Activated B cell treated with CpG ODN at 0.5 μM for 24 hours (primary cell): Measurements from ENCODE around the gene NXPE3. TPM values are rescaled to one million over a fixed set of nuclear protein-coding genes. Genes with fewer than 3 reads are reported as not detected.

ENCODE experiments used
- ATAC-seq: fragments of 200-7000 bp; cut with Tn5 transposase; one replicate; pipeline ENCODE4 v1.10.0; 2021; ENCODE audit warnings: low read depth, mild to moderate bottlenecking, moderate library complexity
- CTCF ChIA-PET: fragments of 350-600 bp; sonication (Branson Sonifier 250); formaldehyde crosslinking; loops from one replicate; lab custom pipeline; 2021; ENCODE audit warnings: antibody characterized with exemption; lab: Charles Lee
- POLR2A ChIA-PET: fragments of 350-600 bp; sonication (Branson Sonifier 250); formaldehyde crosslinking; loops from one replicate; lab custom pipeline; 2021; ENCODE audit warnings: antibody characterized with exemption; lab: Charles Lee
- DNase-seq: peaks from one replicate; pipeline ENCODE4 v3.0.0; 2022
- H3K27ac Mint-ChIP-seq: one replicate; pipeline ENCODE4 v1.8.0; 2020; ENCODE audit warnings: mixed read lengths
- H3K27me3 Mint-ChIP-seq: one replicate; pipeline ENCODE4 v1.8.0; 2021; ENCODE audit warnings: mixed read lengths
- H3K36me3 Mint-ChIP-seq: one replicate; pipeline ENCODE4 v1.8.0; 2021; ENCODE audit warnings: low read depth, mixed read lengths
- H3K4me1 Mint-ChIP-seq: one replicate; pipeline ENCODE4 v1.8.0; 2021; ENCODE audit warnings: mixed read lengths
- H3K4me3 Mint-ChIP-seq: one replicate; pipeline ENCODE4 v1.8.0; 2020; ENCODE audit warnings: mild to moderate bottlenecking, mixed read lengths
- H3K9me3 Mint-ChIP-seq: one replicate; pipeline ENCODE4 v1.8.0; 2020; ENCODE audit warnings: mixed read lengths
- CTCF ChIP-seq: fragments of 200-600 bp; IDR thresholded peaks from one replicate; pipeline ENCODE4 v1.8.0; 2022; ENCODE audit warnings: antibody characterized with exemption, mild to moderate bottlenecking
- intact Hi-C: fragments of 100-400 bp; cut with micrococcal nuclease; formaldehyde crosslinking; loops from one replicate; pipeline ENCODE4 v1.15.1; 2024
- total RNA-seq: library from RNA; stranded (reverse); gene quantifications from 2 replicates; pipeline ENCODE4 v1.2.3, GENCODE V29; 2022

Gene NXPE3
- total RNA-seq, 1 donor from 2014 or later, result 15.8 TPM

- Mint-ChIP-seq H3K4me1 (peaks cover 76% of the 10 kb centered on the region), H3K27ac (peak overlapping the region; percentile 80), H3K4me3 (no peak overlapping the region), H3K9me3 (no peaks in the 10 kb centered on the region), H3K36me3 (peaks cover 2% of the 10 kb centered on the region), H3K27me3 (no peaks in the 10 kb centered on the region)
- TF ChIP-seq CTCF, result peak; percentile 37
- intact Hi-C loops, result loop anchor here (1.0 to 5.0 kb wide), 3 partner anchors 36 to 411 kb away; no protein-coding TSS in a partner anchor
- ATAC-seq (peak; percentile 24), DNase-seq (no peak)
- POLR2A ChIA-PET, result interaction anchor here (0.6 to 1.9 kb wide), 14 partner anchors 13 to 415 kb away, joined by 3 to 37 read pairs (median 4); partner anchors contain the start of gene NFKBIZ
- CTCF ChIA-PET, result interaction anchor here (0.7 to 17.3 kb wide), 31 partner anchors 9 to 723 kb away, joined by 3 to 847 read pairs (median 5); partner anchors contain the start of gene NFKBIZ
These were observed 34.9 kb downstream of the NXPE3 start for GRCh38 chr3:101813817-101814440.

- H3K4me1 Mint-ChIP-seq, result peaks cover 75% of the 10 kb centered on the region
- ATAC-seq, result no peak
- peak overlapping the region; percentile 80 for H3K27ac Mint-ChIP-seq
These were observed 35.8 kb downstream of the NXPE3 start for GRCh38 chr3:101814835-101815234.

GRCh38 chr3:101816215-101817149, 37.5 kb downstream of the NXPE3 start:
- Mint-ChIP-seq H3K36me3 (peaks cover 14% of the 10 kb centered on the region), H3K27ac (peak overlapping the region; percentile 88), H3K9me3 (peaks cover 4% of the 10 kb centered on the region), H3K4me1 (peaks cover 73% of the 10 kb centered on the region), H3K4me3 (no peak overlapping the region), H3K27me3 (no peaks in the 10 kb centered on the region)
- CTCF ChIA-PET, result interaction anchor here (2.5 to 3.9 kb wide), 3 partner anchors 11 to 412 kb away, joined by 11 to 46 read pairs (median 12); no protein-coding TSS in a partner anchor
- no peak for TF ChIP-seq CTCF
- DNase-seq (no peak), ATAC-seq (no peak)
- POLR2A ChIA-PET, result interaction anchor here (1.7 to 3.3 kb wide), 4 partner anchors 12 to 409 kb away, joined by 7 to 50 read pairs (median 32); partner anchors contain the start of gene NFKBIZ
- intact Hi-C loops, result no loop called here

More at GRCh38 chr3:101814835-101815234, 35.8 kb downstream of the NXPE3 start:
- Mint-ChIP-seq H3K9me3 (no peaks in the 10 kb centered on the region), H3K27me3 (no peaks in the 10 kb centered on the region), H3K4me3 (peak overlapping the region; percentile 24), H3K36me3 (peaks cover 4% of the 10 kb centered on the region)
- POLR2A ChIA-PET, result interaction anchor here (0.6 to 1.9 kb wide), 9 partner anchors 12 to 409 kb away, joined by 3 to 37 read pairs (median 7); partner anchors contain the start of gene NFKBIZ
- intact Hi-C loops, result loop anchor here (5.0 kb wide), 1 partner anchor 122 kb away; no protein-coding TSS in a partner anchor
- no peak for DNase-seq
- CTCF ChIA-PET, result interaction anchor here (0.7 to 17.3 kb wide), 20 partner anchors 8 to 722 kb away, joined by 3 to 847 read pairs (median 6); partner anchors contain the start of gene NFKBIZ
- no peak for TF ChIP-seq CTCF

- ATAC-seq, result peak; percentile 30
- peak overlapping the region; percentile 44 for H3K4me3 Mint-ChIP-seq
- intact Hi-C loops, result loop anchor here (1.0 to 2.0 kb wide), 4 partner anchors 9 to 241 kb away; no protein-coding TSS in a partner anchor
These were observed 39.0 kb downstream of the NXPE3 start for GRCh38 chr3:101817992-101818391.

More at GRCh38 chr3:101817992-101818391, 39.0 kb downstream of the NXPE3 start:
- POLR2A ChIA-PET, result interaction anchor here (0.6 to 3.3 kb wide), 14 partner anchors 9 to 407 kb away, joined by 3 to 50 read pairs (median 4); partner anchors contain the start of gene NFKBIZ
- no peak for TF ChIP-seq CTCF
- Mint-ChIP-seq H3K36me3 (peaks cover 23% of the 10 kb centered on the region), H3K9me3 (peaks cover 4% of the 10 kb centered on the region), H3K27me3 (no peaks in the 10 kb centered on the region), H3K4me1 (peaks cover 72% of the 10 kb centered on the region), H3K27ac (peak overlapping the region; percentile 88)
- CTCF ChIA-PET, result interaction anchor here (1.0 to 3.9 kb wide), 6 partner anchors 9 to 719 kb away, joined by 3 to 46 read pairs (median 8); partner anchors contain the start of gene NFKBIZ
- no peak for DNase-seq
